Motor neuron (in vitro differentiated cells): Measurements from ENCODE around the gene SF1. TPM values are rescaled to one million over a fixed set of nuclear protein-coding genes. Genes with fewer than 3 reads are reported as not detected.

Experiments
- ATAC-seq, 8 experiments: fragments of 200-7000 bp; cut with Tn5 transposase; replicated peaks in 6 of 8; 2 replicates each; pipeline ENCODE4 v1.8.0; 2021; ENCODE audit warnings: mild to moderate bottlenecking in 8 of 8, moderate library complexity in 8 of 8
- H3K27ac ChIP-seq, 2 donors: fragments of 250-450 bp; sonication (Bioruptor Pico); 2 replicates each; pipeline ENCODE4 v1.9.0; 2021; ENCODE audit warnings: antibody characterized with exemption in 2 of 2, mild to moderate bottlenecking in 2 of 2, moderate library complexity in 1 of 2
- H3K4me1 ChIP-seq, 2 donors: fragments of 250-450 bp; sonication (Bioruptor Pico); replicated peaks in 1 of 2; 2 replicates each; pipeline ENCODE4 v1.6.1; 2021; ENCODE audit warnings: antibody characterized with exemption in 2 of 2, mild to moderate bottlenecking in 2 of 2, moderate library complexity in 1 of 2
- H3K4me3 ChIP-seq, 5 donors: fragments of 250-450 bp; sonication (Bioruptor Pico); 2 replicates each; pipeline ENCODE4 v1.9.0; 2021; ENCODE audit warnings: antibody characterized with exemption in 5 of 5, mild to moderate bottlenecking in 5 of 5, moderate library complexity in 4 of 5
- WGBS, 10 experiments: fragments of 450-650 bp; shearing (Covaris generic); methylation state at CpG; one replicate each; pipeline ENCODE4 v1.0.0; 2022; 5-methylcytosine and 5-hydroxymethylcytosine counted together
- in situ Hi-C, 9 experiments: fragments of 400-800 bp; cut with MboI; loops; one replicate each; pipeline ENCODE4 v1.15.0; 2021; ENCODE audit warnings: low sequenced_read_pairs in 9 of 9, low pct_unique_long_range_greater_than_20kb in 2 of 9; ENCODE audit not compliant: unreplicated experiment in 9 of 9
- total RNA-seq, 8 experiments: library from RNA; unstranded; fragments of 300-600 nt; gene quantifications; 2 replicates each; pipeline versions ENCODE4 v1.2.3 to v1.2.4, GENCODE V29; 2022

The SF1 gene
- total RNA-seq, 8 experiments from 2014 or later: 65.8 to 317 (median 98.9) TPM

DNA sequence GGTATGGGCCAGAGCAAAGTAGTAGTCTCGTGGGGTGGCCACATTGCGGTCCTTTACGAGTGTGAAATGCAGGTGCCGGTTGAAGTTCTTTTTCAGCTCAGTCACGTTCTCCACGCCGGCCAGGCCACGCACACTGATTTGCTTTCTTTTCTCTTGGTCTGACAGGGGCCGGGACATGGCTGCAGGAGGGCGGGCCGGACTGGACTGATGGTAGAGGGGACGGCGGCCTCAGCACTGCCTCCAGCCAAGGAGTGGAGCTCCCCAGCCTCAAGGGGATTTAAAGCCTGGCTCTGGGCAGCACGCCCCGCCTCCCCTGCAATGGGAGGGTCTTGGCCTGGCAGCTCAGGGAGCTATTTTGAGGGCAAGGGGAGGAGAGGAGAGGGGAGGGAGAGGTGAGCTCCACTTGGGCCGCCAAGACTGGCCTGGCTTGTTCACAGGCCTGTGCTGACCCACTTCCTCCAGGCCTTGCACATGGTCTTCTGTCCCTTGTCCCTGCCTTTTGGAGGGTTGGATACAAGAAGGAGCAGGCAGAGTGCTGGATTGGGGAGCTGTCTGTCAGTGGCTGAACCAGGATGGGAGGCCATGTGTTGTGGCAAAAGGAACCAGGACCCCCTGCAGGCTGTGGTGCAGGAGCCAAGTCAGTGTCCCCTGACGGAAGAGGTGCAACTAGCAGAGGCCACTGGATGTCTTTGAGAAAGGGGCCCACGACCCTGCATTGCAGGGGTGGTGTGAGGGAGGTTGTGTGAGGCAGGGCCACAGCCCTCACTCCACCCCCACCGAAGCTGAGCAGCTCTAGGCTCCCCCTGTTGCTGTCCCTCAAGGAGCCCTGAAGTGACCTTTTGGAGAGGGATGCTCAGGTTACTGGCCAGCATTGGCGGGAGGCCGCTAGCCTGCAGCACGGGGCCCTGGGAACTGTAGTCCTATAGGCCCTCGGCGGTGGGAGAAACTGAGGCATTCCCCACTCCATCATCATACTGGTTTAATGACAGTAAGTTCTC lies 18.3 kb downstream of the SF1 start, which contains the start of gene PYGM:
Gene PYGM, minus strand, starts transcription at position 253 of the 998 bp plus-strand sequence. Its CDS starts 76 bp downstream, at position 177.
- in situ Hi-C loops: no loop called here
- H3K4me3 ChIP-seq: no peak within 1 kb of the TSS
- H3K27ac ChIP-seq: peak within 1 kb of the TSS; percentile 11 to 82
- WGBS, 10 experiments: 23 to 51% methylated on average over 5 to 6 of the region's 24 CpGs; no CpG with 5 or more reads in 8 of the 10 experiments
- ATAC-seq: peak; percentile 10 to 85 (median 76)
- H3K4me1 ChIP-seq: peaks cover 54 to 59% of the 10 kb centered on the region in 2 donors

DNA sequence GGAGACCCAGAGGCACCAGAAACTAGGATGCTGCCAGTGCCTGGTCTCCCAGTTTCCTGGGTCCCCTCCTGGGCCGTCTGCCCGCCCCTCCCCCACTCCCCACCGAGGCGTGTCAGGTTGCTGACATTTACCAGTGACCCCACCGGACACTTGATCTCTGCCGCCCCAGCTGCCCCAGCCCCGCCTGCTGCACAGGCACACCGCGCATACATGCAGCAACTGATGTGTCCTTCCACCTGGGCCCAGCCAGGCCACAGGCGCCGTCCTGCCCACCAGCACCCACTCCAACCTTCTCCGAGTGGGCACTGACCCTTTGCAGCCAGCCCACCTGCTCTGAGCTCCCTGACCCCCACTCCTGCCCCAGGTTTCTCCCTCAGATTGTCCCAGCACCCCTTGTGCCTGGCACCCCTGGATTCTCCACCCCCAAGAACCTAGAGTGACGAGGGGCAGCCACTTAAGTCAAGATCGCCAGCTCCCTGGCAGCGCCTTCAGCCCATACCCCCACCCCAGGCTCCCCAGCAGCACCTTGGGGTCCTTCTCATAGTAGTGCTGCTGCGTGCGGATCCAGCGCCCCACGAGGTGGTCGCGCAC lies 19.1 kb downstream of the SF1 start:
- Histone ChIP-seq H3K4me3 (no peak overlapping the region), H3K4me1 (peaks cover 46 to 51% of the 10 kb centered on the region in 2 donors), H3K27ac (peak overlapping the region in 1 of 2 donors; percentile 82)
- in situ Hi-C loops: no loop called here
- peak in 3 of 8 experiments; percentile 0 to 12 (median 1) for ATAC-seq
- 80% methylated on average over 3 of the region's 21 CpGs; no CpG with 5 or more reads in 9 of the 10 experiments for WGBS, 10 experiments

DNA sequence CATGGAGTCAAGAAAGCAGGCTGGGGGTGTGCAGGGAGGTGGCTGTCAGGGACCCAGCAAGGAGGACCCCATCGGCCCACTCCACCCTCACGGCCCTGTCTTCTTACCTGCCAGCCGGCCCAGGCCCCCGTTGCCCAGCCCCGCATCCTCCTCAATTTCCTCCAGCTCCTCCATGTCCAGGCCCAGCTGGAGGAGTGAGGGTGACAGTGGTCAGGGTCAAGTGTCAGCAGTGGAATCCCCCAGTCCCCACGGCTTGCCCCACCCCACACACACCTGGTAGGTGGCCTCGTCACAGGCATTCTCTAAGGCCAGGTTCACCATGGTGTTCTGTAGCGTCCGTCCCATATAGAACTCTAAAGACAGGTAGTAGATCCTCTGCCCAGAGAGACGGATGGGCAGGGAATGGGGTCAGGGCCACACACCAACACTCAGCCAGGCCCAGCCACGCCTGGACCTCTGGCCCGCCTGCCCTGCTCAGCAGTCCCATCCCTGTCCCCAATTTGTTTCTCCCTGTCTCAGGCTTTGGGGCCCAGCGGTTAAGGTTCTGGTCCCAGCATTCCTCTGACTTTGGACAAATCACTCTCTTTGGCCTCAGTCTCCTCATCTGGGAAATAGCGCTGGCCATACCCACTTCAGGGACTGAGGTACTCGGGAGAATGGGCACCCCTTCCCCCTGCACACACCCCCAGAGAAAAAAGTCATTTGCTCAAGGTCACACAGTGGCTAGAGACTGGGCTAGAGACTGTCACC lies 19.8 kb downstream of the SF1 start:
- in situ Hi-C loops: no loop called here
- Histone ChIP-seq H3K27ac (no peak overlapping the region), H3K4me1 (peaks cover 39 to 44% of the 10 kb centered on the region in 2 donors), H3K4me3 (no peak overlapping the region)
- ATAC-seq: no peak
- WGBS, 10 experiments: 80 to 100% (median 100%) methylated on average over 1 to 2 of the region's 15 CpGs; no CpG with 5 or more reads in 7 of the 10 experiments

DNA sequence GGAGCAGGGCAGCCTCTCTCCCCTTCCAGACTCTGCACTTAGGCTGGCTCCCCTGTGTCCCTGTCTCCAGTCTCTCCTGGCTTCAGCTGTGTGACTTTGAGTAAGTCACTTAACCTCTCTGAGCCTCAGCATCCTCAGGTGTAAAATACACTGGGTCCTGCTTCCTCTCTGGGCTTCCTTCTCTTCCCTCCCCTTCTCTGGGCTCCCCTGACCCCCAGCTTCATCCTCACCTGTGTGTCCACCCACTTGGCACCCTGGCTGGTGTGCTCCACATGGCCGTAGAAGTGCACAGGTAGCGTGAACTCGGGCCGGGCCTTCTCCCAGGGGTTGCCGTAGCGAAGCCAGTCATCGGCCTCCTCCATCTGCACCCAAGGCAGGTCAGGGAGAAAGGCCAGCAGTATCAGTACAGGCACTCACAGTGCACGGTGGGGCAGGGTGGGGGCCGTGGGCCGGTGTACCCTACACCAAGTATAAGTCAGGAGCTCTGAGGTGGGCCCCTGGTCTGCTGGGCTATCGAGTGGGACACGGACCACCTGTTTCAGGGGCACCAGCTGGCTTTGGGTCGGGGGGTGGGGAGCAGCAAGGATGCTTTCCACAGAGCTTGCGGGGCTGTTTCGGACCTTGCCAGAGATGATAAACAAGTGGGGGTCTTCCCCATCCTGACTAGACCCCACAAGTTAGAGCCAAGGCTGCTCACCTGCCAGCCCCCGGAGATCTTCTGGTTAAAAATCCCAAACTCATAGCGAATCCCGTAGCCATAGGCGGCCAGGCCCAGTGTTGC lies 20.6 kb downstream of the SF1 start:
- in situ Hi-C loops: no loop called here
- ATAC-seq: no peak
- peaks cover 35 to 41% of the 10 kb centered on the region in 2 donors for H3K4me1 ChIP-seq
- 80 to 87% methylated on average over 1 to 7 of the region's 19 CpGs; no CpG with 5 or more reads in 8 of the 10 experiments for WGBS, 10 experiments
- no peak overlapping the region for H3K4me3 ChIP-seq
- H3K27ac ChIP-seq: no peak overlapping the region

DNA sequence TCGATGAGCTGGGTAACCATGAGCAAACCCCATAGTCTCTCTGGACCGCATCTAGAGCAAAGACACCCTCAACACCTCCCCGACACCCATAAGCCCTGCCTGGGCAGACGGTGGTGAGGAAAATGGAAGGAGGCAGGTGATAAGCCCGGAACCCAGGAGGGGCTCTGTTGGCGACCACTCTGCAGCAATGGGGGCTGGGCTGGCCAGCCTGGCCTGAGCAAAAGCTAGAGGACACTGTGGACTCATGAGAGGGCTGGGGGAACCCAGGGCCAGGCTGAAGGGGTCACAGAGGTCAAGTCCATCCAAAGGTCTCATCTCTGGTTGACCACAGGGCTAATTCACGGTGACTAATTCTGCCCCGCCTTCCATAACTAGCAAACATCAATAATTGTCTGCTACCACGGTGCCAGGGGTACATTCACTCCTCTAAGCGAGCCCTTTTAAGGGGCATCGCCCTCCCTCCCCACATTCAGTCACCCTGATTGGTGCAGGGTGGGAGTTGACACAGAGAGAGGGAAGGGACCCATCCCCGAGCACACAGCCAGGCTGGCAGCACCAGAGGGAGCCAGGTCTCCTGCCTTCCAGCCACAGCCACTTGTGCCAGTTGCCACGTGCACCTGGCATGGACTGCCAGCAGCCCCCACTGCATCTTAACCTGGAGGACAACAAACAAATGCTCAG lies 22.5 kb downstream of the SF1 start:
- H3K27ac ChIP-seq: no peak overlapping the region
- in situ Hi-C loops: no loop called here
- H3K4me1 ChIP-seq: peaks cover 30 to 34% of the 10 kb centered on the region in 2 donors
- no peak overlapping the region for H3K4me3 ChIP-seq
- no peak for ATAC-seq
- WGBS, 10 experiments: 33 to 80% (median 63%) methylated on average over 1 to 4 of the region's 13 CpGs; no CpG with 5 or more reads in 4 of the 10 experiments

DNA sequence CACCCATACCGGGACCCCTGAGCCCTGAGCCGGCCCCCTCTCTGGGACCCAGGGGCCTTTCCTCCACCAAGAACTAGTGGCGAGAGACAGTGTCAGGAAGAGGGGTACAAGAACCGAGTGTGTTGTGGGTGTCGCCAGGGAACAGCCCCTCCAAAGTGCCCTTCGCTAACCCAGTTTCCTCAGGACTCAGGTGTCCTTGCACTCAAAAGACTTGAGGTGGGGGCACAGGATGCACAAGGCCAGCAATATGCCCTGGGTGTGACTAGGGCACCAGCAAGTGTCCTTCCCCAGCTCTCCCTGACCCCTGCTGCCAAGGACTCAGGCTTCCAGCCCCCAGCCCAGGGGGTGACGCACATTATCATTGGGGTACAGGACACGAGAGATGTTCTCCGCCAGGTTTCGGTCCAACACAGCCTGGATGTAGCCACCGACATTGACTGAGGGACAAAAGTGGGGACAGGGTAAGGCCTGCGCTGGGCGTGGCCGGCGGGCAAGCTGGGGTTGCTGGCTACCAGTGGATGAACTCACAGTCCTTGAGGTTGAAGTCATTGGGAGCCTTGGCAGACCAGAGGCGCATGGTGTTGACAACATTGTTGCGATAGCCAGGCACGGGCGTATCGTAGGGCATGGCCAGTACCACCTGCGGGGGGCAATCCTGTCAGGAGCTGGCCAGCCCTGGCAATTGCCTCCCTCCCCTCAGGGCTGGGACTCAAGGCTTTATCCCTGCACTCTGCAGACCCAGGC lies 23.3 kb downstream of the SF1 start:
- no peak overlapping the region for H3K27ac ChIP-seq
- peaks cover 23 to 27% of the 10 kb centered on the region in 2 donors for H3K4me1 ChIP-seq
- 87 to 100% (median 93%) methylated on average over 1 to 9 of the region's 21 CpGs; no CpG with 5 or more reads in 6 of the 10 experiments for WGBS, 10 experiments
- in situ Hi-C loops: no loop called here
- H3K4me3 ChIP-seq: no peak overlapping the region
- ATAC-seq: no peak

DNA sequence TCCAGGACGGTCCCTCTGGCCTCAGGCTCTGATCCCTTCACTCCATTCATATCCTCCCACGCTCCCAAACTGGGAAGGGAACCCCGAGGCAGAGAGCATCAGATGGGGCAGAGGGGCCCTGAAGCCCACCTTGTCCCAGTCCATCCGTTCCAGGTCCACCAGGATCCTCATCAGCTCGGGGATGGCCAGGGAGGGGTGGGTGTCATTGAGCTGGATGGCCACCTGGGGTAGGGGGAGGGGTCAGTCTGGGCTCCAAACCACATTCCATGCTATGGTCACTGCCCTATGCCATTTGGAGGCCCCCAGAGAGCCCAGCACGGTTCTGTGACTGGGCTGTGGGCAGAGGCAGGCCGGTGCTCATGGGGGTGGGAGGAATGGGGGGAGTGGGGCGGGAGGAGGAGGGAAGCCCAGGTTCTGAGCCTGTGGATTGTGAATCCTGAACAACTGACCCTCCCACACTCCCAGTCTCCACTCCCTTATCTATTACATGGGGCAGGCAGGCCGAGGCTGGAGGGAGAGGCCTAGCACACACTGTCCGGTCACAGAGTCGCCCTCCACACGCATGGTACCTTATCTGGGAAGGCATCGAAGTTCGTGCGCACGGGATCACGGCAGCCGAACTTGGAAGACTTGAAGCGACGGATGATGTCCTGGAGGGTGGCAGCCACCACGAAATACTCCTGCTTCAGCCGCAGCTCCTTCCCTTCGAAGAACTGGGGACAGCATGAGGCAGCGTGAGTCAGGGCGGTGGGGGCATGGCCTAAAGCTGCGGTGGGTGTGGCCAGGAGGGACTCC lies 24.0 kb downstream of the SF1 start:
- H3K27ac ChIP-seq: no peak overlapping the region
- no peak overlapping the region for H3K4me3 ChIP-seq
- peaks cover 15 to 19% of the 10 kb centered on the region in 2 donors for H3K4me1 ChIP-seq
- no peak for ATAC-seq
- WGBS, 10 experiments: 40 to 100% (median 90%) methylated on average over 1 to 10 of the region's 26 CpGs; no CpG with 5 or more reads in 5 of the 10 experiments
- in situ Hi-C loops: no loop called here

DNA sequence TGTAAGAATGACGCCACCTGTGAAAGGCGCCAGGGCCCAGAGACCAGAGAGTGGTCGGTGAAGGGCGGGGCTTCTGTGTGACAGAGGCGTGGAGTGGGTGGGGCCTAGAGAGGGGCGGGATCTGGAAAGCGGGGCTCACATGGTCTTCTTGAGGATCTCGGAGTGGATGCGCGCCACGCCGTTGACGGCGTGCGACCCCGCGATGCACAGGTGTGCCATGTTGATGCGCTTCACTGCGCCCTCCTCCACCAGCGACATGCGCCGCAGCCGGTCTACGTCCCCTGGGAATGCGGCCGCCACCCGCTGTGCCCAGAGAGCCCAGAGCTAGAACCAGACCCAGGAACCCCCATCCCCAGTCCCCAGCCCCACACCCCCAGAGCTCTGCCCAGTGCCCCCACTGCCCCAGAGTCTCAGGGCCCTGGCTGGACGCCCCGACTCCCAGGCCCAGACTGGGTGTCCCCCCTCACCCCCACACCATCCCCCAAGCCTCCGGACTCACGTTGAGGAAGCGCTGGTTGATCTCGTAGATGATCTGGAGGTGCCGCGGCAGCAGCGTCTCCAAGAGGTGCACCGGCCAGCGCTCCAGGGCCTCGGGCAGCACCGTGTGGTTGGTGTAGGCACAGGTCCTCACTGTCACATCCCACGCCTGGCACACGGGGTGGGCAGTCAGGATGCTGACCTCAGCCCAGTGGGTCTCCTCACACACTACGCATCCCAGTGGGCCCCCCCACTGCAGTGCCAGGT lies 24.8 kb downstream of the SF1 start:
- 90% methylated on average over 2 of the region's 43 CpGs; no CpG with 5 or more reads in 9 of the 10 experiments for WGBS, 10 experiments
- Histone ChIP-seq H3K4me3 (no peak overlapping the region), H3K4me1 (peaks cover 11 to 15% of the 10 kb centered on the region in 2 donors), H3K27ac (no peak overlapping the region)
- no peak for ATAC-seq
- in situ Hi-C loops: no loop called here

DNA sequence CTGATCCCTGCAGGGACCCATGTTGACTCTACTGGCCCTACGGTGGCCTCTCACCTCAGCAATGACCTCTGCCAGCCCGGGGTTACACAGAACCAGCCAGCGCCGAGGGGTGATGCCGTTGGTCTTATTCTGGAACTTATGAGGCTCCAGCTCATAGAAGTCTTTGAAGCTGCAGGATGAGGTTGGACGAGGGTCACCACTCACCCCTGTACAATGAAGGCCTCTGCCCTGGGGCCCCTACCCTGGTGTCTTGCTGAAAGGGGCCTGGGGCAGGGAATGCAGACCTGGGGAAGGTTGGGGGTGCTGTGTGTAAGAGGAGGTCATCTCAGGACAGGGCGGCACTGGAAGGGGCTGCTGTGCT lies 25.3 kb downstream of the SF1 start:
- Histone ChIP-seq H3K4me1 (peaks cover 11 to 15% of the 10 kb centered on the region in 2 donors), H3K4me3 (no peak overlapping the region), H3K27ac (peak overlapping the region; percentile 57 to 68)
- ATAC-seq: no peak
- in situ Hi-C loops: no loop called here
- 83 to 100% (median 97%) methylated on average over 1 to 4 of the region's 7 CpGs; no CpG with 5 or more reads in 4 of the 10 experiments for WGBS, 10 experiments
